ENCODE results near the gene ANTXRL. TPM values are rescaled to one million over a fixed set of nuclear protein-coding genes. Genes with fewer than 3 reads are reported as not detected.
"Not testable (repeated sequence)": the region's sequence is repeated elsewhere in the genome, so short reads cannot be mapped to it uniquely, and the experiment has no call there.

The ANTXRL gene
- total RNA-seq, 1 donor from 2014 or later: not detected

GRCh38 chr10:46245381-46245900 is 41.4 kb upstream of the ANTXRL start:
- Histone ChIP-seq H3K4me3 (no peak overlapping the region), H3K27me3 (ENCODE audit: low read depth) (no peaks in the 10 kb centered on the region), H3K4me1 (peaks cover 13% of the 10 kb centered on the region), H3K36me3 (no peaks in the 10 kb centered on the region), H3K27ac (replicated peaks) (no peak overlapping the region), H3K9me3 (replicated peaks) (peaks cover 17% of the 10 kb centered on the region)
- DNase-seq: no peak
- TF ChIP-seq CTCF (IDR thresholded peaks at IDR 0.05; ENCODE audit: borderline replicate concordance): no peak
- intact Hi-C loops (cut with micrococcal nuclease): no loop called here

- Histone ChIP-seq H3K9me3 (replicated peaks) (peaks cover 13% of the 10 kb centered on the region), H3K4me1 (peaks cover 13% of the 10 kb centered on the region)
- H3K27ac ChIP-seq (replicated peaks); H3K4me3 ChIP-seq; H3K27me3 ChIP-seq (ENCODE audit: low read depth); H3K36me3 ChIP-seq; intact Hi-C loops (cut with micrococcal nuclease); DNase-seq: not testable (repeated sequence)
Observed at GRCh38 chr10:46246400-46247180, 40.2 kb upstream of the ANTXRL start.

- TF ChIP-seq CTCF (IDR thresholded peaks at IDR 0.05; ENCODE audit: borderline replicate concordance): no peak
- Histone ChIP-seq H3K36me3 (no peaks in the 10 kb centered on the region), H3K4me1 (peaks cover 13% of the 10 kb centered on the region), H3K27me3 (ENCODE audit: low read depth) (no peaks in the 10 kb centered on the region), H3K27ac (replicated peaks) (no peak overlapping the region), H3K4me3 (no peak overlapping the region), H3K9me3 (replicated peaks) (peaks cover 8% of the 10 kb centered on the region)
- DNase-seq: no peak
- intact Hi-C loops (cut with micrococcal nuclease): no loop called here
Observed at GRCh38 chr10:46247181-46247475, 39.7 kb upstream of the ANTXRL start.

- TF ChIP-seq CTCF (IDR thresholded peaks at IDR 0.05; ENCODE audit: borderline replicate concordance): no peak
- Histone ChIP-seq H3K4me3 (no peak overlapping the region), H3K4me1 (peaks cover 13% of the 10 kb centered on the region), H3K27ac (replicated peaks) (peak overlapping the region; percentile 32), H3K9me3 (replicated peaks) (no peaks in the 10 kb centered on the region), H3K27me3 (ENCODE audit: low read depth) (no peaks in the 10 kb centered on the region), H3K36me3 (no peaks in the 10 kb centered on the region)
- DNase-seq: peak; percentile 35
- intact Hi-C loops (cut with micrococcal nuclease): no loop called here
Observed at GRCh38 chr10:46247808-46248569, 38.8 kb upstream of the ANTXRL start.

- Histone ChIP-seq H3K4me1 (peaks cover 13% of the 10 kb centered on the region), H3K9me3 (replicated peaks) (no peaks in the 10 kb centered on the region), H3K36me3 (no peaks in the 10 kb centered on the region), H3K27me3 (ENCODE audit: low read depth) (no peaks in the 10 kb centered on the region), H3K4me3 (no peak overlapping the region), H3K27ac (replicated peaks) (no peak overlapping the region)
- TF ChIP-seq CTCF (IDR thresholded peaks at IDR 0.05; ENCODE audit: borderline replicate concordance): no peak
- intact Hi-C loops (cut with micrococcal nuclease): no loop called here
- DNase-seq: no peak
Observed at GRCh38 chr10:46248651-46249146, 38.1 kb upstream of the ANTXRL start.

GRCh38 chr10:46249617-46250344 is 37.0 kb upstream of the ANTXRL start:
- H3K36me3 ChIP-seq; H3K4me3 ChIP-seq; H3K27me3 ChIP-seq (ENCODE audit: low read depth); DNase-seq; intact Hi-C loops (cut with micrococcal nuclease); H3K9me3 ChIP-seq (replicated peaks); H3K27ac ChIP-seq (replicated peaks): not testable (repeated sequence)
- H3K4me1 ChIP-seq: peaks cover 13% of the 10 kb centered on the region

Measured in left ventricle myocardium inferior (tissue), 1 donor.